PC-9 (cell line): ENCODE results near the gene FARS2. TPM values are rescaled to one million over a fixed set of nuclear protein-coding genes. Genes with fewer than 3 reads are reported as not detected.

Source experiments
- BruUV-seq: library from RNA; stranded (reverse); fragments of 400-500 nt; replicated peaks from 2 replicates; lab custom pipeline; 2021; lab: Mats Ljungman, UMichigan
- CTCF ChIA-PET: fragments of 300-600 bp; sonication (Branson Sonifier 250); formaldehyde crosslinking; loops from one replicate; lab custom pipeline; 2022; ENCODE audit warnings: antibody characterized with exemption; lab: Charles Lee
- POLR2A ChIA-PET: fragments of 300-600 bp; sonication (Branson Sonifier 250); formaldehyde crosslinking; loops from one replicate; lab custom pipeline; 2022; ENCODE audit warnings: antibody characterized with exemption; ENCODE audit not compliant: unreplicated experiment; lab: Charles Lee
- DNase-seq, 2 experiments: peaks; one replicate each; pipeline versions ENCODE4 v3.0.0 to v3.0.0-alpha.2; 2015 to 2022; ENCODE audit warnings: mixed read lengths in 1 of 2
- H2AFZ ChIP-seq: fragments of 200-600 bp; sonication (generic); 2 replicates; pipeline ENCODE4 v1.8.1; 2017; ENCODE audit warnings: antibody characterized with exemption
- H3F3A ChIP-seq: fragments of 200-600 bp; sonication (generic); 2 replicates; pipeline ENCODE4 v1.8.1; 2017; ENCODE audit warnings: antibody characterized with exemption, mild to moderate bottlenecking, low read depth; ENCODE audit not compliant: insufficient read depth
- H3K27ac ChIP-seq: fragments of 200-600 bp; sonication (generic); 2 replicates; pipeline ENCODE4 v1.6.1; 2016; ENCODE audit warnings: mixed run types
- H3K27me3 ChIP-seq: fragments of 200-600 bp; sonication (generic); 2 replicates; pipeline ENCODE4 v1.6.1; 2016; ENCODE audit warnings: low read depth, mixed run types; ENCODE audit not compliant: insufficient read depth
- H3K36me3 ChIP-seq: fragments of 200-600 bp; sonication (generic); 2 replicates; pipeline ENCODE4 v1.6.1; 2016; ENCODE audit warnings: low read depth, mixed run types
- H3K4me1 ChIP-seq: fragments of 200-600 bp; sonication (generic); replicated peaks from 2 replicates; pipeline ENCODE4 v1.6.1; 2016; ENCODE audit warnings: mixed run types; ENCODE audit not compliant: insufficient read depth
- H3K4me2 ChIP-seq: fragments of 200-600 bp; sonication (generic); 2 replicates; pipeline ENCODE4 v1.6.1; 2017; ENCODE audit warnings: mixed run types
- H3K4me3 ChIP-seq: fragments of 200-600 bp; sonication (generic); 2 replicates; pipeline ENCODE4 v1.6.1; 2016; ENCODE audit warnings: mixed run types
- H3K79me2 ChIP-seq: fragments of 200-600 bp; sonication (generic); 2 replicates; pipeline ENCODE4 v1.6.1; 2017; ENCODE audit warnings: low read depth, mixed run types
- H3K9me2 ChIP-seq: fragments of 200-600 bp; sonication (generic); 2 replicates; pipeline ENCODE4 v1.8.1; 2017; ENCODE audit warnings: mild to moderate bottlenecking; ENCODE audit not compliant: insufficient read depth
- H3K9me3 ChIP-seq: fragments of 200-600 bp; sonication (generic); 2 replicates; pipeline ENCODE4 v1.8.1; 2016; ENCODE audit warnings: low read depth; ENCODE audit not compliant: insufficient read depth
- H4K20me1 ChIP-seq: fragments of 200-600 bp; sonication (generic); 2 replicates; pipeline ENCODE4 v1.8.1; 2017; ENCODE audit not compliant: insufficient read depth
- EZH2 ChIP-seq: fragments of 200-600 bp; sonication (generic); IDR thresholded peaks from 2 replicates; pipeline ENCODE4 v1.8.0; 2017; ENCODE audit warnings: antibody characterized with exemption, low read depth
- intact Hi-C: fragments of 100-400 bp; cut with micrococcal nuclease; formaldehyde crosslinking; loops from one replicate; pipeline ENCODE4 v1.10.0; 2022; ENCODE audit not compliant: unreplicated experiment
- total RNA-seq: library from RNA; stranded (reverse); gene quantifications from 2 replicates; pipeline ENCODE4 v1.2.3, GENCODE V29; 2021
- TF ChIP-seq, protein P1 (sequence below): fragments of 200-600 bp; sonication (generic); conservative IDR thresholded peaks from 2 replicates; pipeline ENCODE4 v1.6.1; 2017; ENCODE audit warnings: mixed run types, antibody characterized with exemption, mild to moderate bottlenecking, moderate library complexity

Gene FARS2
- total RNA-seq, 1 experiment from 2014 or later = 26.7 TPM

DNA sequence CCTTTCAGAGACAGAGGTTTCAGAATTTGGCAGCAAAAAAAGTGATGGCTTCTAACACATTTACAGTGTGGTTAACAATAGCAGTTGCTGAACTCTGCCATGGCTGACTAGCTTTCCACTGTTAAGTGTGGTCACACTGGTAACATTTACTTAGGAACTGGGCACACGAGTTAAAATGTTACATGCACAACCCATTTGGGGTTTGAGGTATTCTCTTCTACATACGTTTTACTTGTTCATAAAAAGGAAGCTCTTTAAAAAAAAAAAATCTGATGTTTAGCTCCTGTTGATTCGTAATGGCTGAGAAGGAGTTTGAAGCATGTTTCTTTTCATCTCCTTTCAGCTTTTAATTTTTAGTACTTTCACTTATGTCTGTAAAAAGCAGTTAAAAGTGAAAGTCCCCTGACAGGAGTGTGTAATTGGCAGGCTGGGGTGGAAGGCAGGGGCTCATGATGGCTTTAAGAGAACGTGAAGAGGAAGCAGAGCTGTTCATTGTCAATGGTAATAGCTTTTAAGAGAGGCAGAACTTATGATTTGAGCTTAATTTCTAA, 245.9 kb downstream of the FARS2 start:
- no TSS peak for BruUV-seq
- Histone ChIP-seq H3K4me1 (no peaks in the 10 kb centered on the region), H3K79me2 (no peaks in the 10 kb centered on the region), H3K4me2 (no peak overlapping the region), H3K36me3 (no peaks in the 10 kb centered on the region), H3K9me3 (no peaks in the 10 kb centered on the region), H3F3A (no peaks in the 10 kb centered on the region), H3K4me3 (no peak overlapping the region), H2AFZ (no peak overlapping the region), H4K20me1 (no peaks in the 10 kb centered on the region), H3K9me2 (no peaks in the 10 kb centered on the region), H3K27me3 (no peaks in the 10 kb centered on the region), H3K27ac (no peak overlapping the region)
- intact Hi-C loops = no loop called here
- no peak for TF ChIP-seq EZH2
- TF ChIP-seq, protein P1, sequence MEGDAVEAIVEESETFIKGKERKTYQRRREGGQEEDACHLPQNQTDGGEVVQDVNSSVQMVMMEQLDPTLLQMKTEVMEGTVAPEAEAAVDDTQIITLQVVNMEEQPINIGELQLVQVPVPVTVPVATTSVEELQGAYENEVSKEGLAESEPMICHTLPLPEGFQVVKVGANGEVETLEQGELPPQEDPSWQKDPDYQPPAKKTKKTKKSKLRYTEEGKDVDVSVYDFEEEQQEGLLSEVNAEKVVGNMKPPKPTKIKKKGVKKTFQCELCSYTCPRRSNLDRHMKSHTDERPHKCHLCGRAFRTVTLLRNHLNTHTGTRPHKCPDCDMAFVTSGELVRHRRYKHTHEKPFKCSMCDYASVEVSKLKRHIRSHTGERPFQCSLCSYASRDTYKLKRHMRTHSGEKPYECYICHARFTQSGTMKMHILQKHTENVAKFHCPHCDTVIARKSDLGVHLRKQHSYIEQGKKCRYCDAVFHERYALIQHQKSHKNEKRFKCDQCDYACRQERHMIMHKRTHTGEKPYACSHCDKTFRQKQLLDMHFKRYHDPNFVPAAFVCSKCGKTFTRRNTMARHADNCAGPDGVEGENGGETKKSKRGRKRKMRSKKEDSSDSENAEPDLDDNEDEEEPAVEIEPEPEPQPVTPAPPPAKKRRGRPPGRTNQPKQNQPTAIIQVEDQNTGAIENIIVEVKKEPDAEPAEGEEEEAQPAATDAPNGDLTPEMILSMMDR = no peak
- CTCF ChIA-PET = no interaction called here
- POLR2A ChIA-PET = no interaction called here
- no peak for DNase-seq

DNA sequence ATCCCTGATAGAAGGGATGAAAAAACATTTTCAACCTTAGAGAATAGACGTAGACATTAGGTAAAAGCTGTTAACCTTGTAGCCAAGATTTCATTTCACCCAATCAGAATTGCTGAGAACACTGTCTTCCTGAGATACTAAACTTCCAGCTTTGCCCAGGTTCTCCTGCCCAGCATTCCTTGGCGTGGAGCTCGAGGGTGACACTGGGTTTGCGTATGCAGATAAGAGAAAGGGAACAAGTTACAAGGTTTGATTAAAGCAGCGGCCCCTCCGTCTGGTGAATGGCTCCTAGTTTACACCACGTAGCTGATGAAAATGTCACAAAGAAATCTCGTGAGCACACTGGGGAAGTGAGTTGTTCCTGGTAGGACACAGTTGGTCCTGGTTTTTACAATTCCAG, 247.8 kb downstream of the FARS2 start:
- Histone ChIP-seq H2AFZ (no peak overlapping the region), H3K9me3 (no peaks in the 10 kb centered on the region), H3F3A (no peaks in the 10 kb centered on the region), H3K9me2 (no peaks in the 10 kb centered on the region), H4K20me1 (no peaks in the 10 kb centered on the region), H3K27me3 (no peaks in the 10 kb centered on the region), H3K27ac (no peak overlapping the region), H3K4me2 (no peak overlapping the region), H3K4me1 (no peaks in the 10 kb centered on the region), H3K36me3 (no peaks in the 10 kb centered on the region), H3K79me2 (no peaks in the 10 kb centered on the region), H3K4me3 (no peak overlapping the region)
- DNase-seq = no peak
- ChIA-PET CTCF (no interaction called here), POLR2A (interaction anchor here (0.5 kb wide), 1 partner anchor 20 kb away, joined by 3 read pairs; no protein-coding TSS in a partner anchor)
- BruUV-seq = no TSS peak
- intact Hi-C loops = no loop called here
- TF ChIP-seq EZH2 = no peak
- TF ChIP-seq, protein P1 = no peak

DNA sequence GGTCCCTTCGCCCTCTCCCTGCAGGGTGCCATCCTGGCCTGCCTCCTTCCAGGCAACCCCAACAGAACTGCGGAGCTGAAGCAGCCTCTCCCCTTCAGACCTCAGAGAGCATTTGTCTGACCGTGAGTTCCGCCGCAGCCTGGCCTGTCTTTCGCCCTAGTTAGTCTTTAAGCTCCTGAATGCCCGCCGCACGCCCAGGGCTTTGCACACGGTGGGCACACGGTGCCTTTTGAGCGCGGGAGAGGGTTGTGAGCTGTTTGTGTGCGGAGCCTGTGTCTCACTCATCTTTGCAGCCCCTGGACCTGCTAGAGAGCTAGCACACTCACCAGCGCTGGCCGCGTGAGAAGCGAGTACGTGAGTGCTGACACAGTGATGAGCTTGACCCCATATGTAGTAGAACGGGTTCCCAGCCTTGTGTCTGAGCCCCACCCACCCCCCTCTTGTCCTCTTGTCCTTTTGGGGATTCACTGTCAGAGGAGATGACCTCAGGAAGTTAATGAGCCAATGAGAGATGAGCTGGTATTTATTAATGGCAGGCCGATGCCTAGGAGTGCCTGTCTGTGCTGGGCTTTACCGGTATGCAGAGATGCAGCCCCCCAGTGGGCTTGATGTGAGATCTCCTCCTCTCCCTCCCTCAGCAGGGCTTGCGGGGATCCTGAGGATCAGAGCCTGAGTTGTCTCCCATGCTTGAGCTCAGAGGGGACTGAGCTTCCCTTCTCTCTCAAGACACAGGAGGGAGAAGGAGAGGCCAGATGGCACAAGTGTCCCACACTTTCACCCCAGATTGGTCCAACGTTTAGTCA, 249.2 kb downstream of the FARS2 start:
- Histone ChIP-seq H3K27ac (no peak overlapping the region), H3K4me2 (no peak overlapping the region), H3K4me3 (no peak overlapping the region), H3F3A (no peaks in the 10 kb centered on the region), H3K9me3 (no peaks in the 10 kb centered on the region), H3K36me3 (no peaks in the 10 kb centered on the region), H3K4me1 (no peaks in the 10 kb centered on the region), H4K20me1 (no peaks in the 10 kb centered on the region), H2AFZ (no peak overlapping the region), H3K9me2 (no peaks in the 10 kb centered on the region), H3K27me3 (no peaks in the 10 kb centered on the region), H3K79me2 (no peaks in the 10 kb centered on the region)
- no peak for DNase-seq
- BruUV-seq = no TSS peak
- intact Hi-C loops = no loop called here
- POLR2A ChIA-PET = no interaction called here
- TF ChIP-seq, protein P1 = no peak
- no peak for TF ChIP-seq EZH2
- CTCF ChIA-PET = no interaction called here
